T-helper 2 cell treated with Interferon-gamma antibody and Interleukin-4, amounts not matched to agents 5 μg/mL and 100 μg/mL, for 36 hours (primary cell): Measurements from ENCODE around the gene LHX1.

Source experiments
- DNase-seq: peaks from one replicate; pipeline ENCODE4 v3.0.0; 2021; ENCODE audit warnings: low spot score
- H3K27ac Mint-ChIP-seq: one replicate; pipeline ENCODE4 v1.8.0; 2021; ENCODE audit warnings: mild to moderate bottlenecking, mixed read lengths
- H3K27me3 Mint-ChIP-seq: one replicate; pipeline ENCODE4 v1.8.0; 2021; ENCODE audit warnings: low read depth, mixed read lengths
- H3K36me3 Mint-ChIP-seq: one replicate; pipeline ENCODE4 v1.8.0; 2021; ENCODE audit warnings: low read depth, mixed read lengths
- H3K4me1 Mint-ChIP-seq: one replicate; pipeline ENCODE4 v1.8.0; 2021; ENCODE audit warnings: low read depth, mixed read lengths
- H3K4me3 Mint-ChIP-seq: one replicate; pipeline ENCODE4 v1.8.0; 2022; ENCODE audit warnings: mild to moderate bottlenecking, moderate library complexity, mixed read lengths
- H3K9me3 Mint-ChIP-seq: one replicate; pipeline ENCODE4 v1.8.0; 2021; ENCODE audit warnings: mixed read lengths

Gene LHX1

GRCh38 chr17:36931096-36931696, 6.1 kb upstream of the LHX1 start:
- Mint-ChIP-seq H3K27me3 (peaks cover 90% of the 10 kb centered on the region), H3K36me3 (no peaks in the 10 kb centered on the region), H3K4me3 (no peak overlapping the region), H3K4me1 (peaks cover 22% of the 10 kb centered on the region), H3K27ac (no peak overlapping the region), H3K9me3 (no peaks in the 10 kb centered on the region)
- DNase-seq = no peak

GRCh38 chr17:36931697-36932382, 5.4 kb upstream of the LHX1 start:
- no peak for DNase-seq
- Mint-ChIP-seq H3K4me3 (peak overlapping the region; percentile 39), H3K27ac (no peak overlapping the region), H3K36me3 (no peaks in the 10 kb centered on the region), H3K27me3 (peaks cover 89% of the 10 kb centered on the region), H3K4me1 (peaks cover 23% of the 10 kb centered on the region), H3K9me3 (no peaks in the 10 kb centered on the region)

- H3K36me3 Mint-ChIP-seq = no peaks in the 10 kb centered on the region
- peaks cover 92% of the 10 kb centered on the region for H3K27me3 Mint-ChIP-seq
- H3K27ac Mint-ChIP-seq = no peak overlapping the region
- peaks cover 28% of the 10 kb centered on the region for H3K4me1 Mint-ChIP-seq
- peak overlapping the region; percentile 39 for H3K4me3 Mint-ChIP-seq
- no peaks in the 10 kb centered on the region for H3K9me3 Mint-ChIP-seq
- no peak for DNase-seq
Observed at GRCh38 chr17:36932383-36932693, 4.9 kb upstream of the LHX1 start.

GRCh38 chr17:36932694-36933511, 4.4 kb upstream of the LHX1 start:
- Mint-ChIP-seq H3K27me3 (peaks cover 92% of the 10 kb centered on the region), H3K9me3 (no peaks in the 10 kb centered on the region), H3K36me3 (peaks cover under 1% of the 10 kb centered on the region), H3K27ac (no peak overlapping the region), H3K4me1 (peaks cover 28% of the 10 kb centered on the region), H3K4me3 (no peak overlapping the region)
- no peak for DNase-seq

GRCh38 chr17:36933512-36934143, 3.6 kb upstream of the LHX1 start:
- no peaks in the 10 kb centered on the region for H3K9me3 Mint-ChIP-seq
- peak overlapping the region; percentile 34 for H3K27ac Mint-ChIP-seq

GRCh38 chr17:36934144-36934691, 3.1 kb upstream of the LHX1 start:
- Mint-ChIP-seq H3K36me3 (peaks cover 3% of the 10 kb centered on the region), H3K27ac (peak overlapping the region; percentile 34), H3K4me3 (peak overlapping the region; percentile 48), H3K4me1 (peaks cover 30% of the 10 kb centered on the region), H3K9me3 (no peaks in the 10 kb centered on the region), H3K27me3 (peaks cover 92% of the 10 kb centered on the region)
- no peak for DNase-seq

More at GRCh38 chr17:36933512-36934143, 3.6 kb upstream of the LHX1 start:
- peaks cover 3% of the 10 kb centered on the region for H3K36me3 Mint-ChIP-seq
- peak overlapping the region; percentile 48 for H3K4me3 Mint-ChIP-seq
- peaks cover 92% of the 10 kb centered on the region for H3K27me3 Mint-ChIP-seq
- H3K4me1 Mint-ChIP-seq = peaks cover 27% of the 10 kb centered on the region
- DNase-seq = no peak

- no peak for DNase-seq
- Mint-ChIP-seq H3K4me3 (peak overlapping the region; percentile 52), H3K36me3 (peaks cover 5% of the 10 kb centered on the region), H3K4me1 (peaks cover 30% of the 10 kb centered on the region), H3K27me3 (peaks cover 91% of the 10 kb centered on the region), H3K9me3 (no peaks in the 10 kb centered on the region), H3K27ac (peak overlapping the region; percentile 43)
Observed at GRCh38 chr17:36934692-36935630, 2.3 kb upstream of the LHX1 start.

- peaks cover 91% of the 10 kb centered on the region for H3K27me3 Mint-ChIP-seq
- peaks cover 30% of the 10 kb centered on the region for H3K4me1 Mint-ChIP-seq
- DNase-seq = no peak
- H3K4me3 Mint-ChIP-seq = peak overlapping the region; percentile 63
- H3K9me3 Mint-ChIP-seq = no peaks in the 10 kb centered on the region
- peak overlapping the region; percentile 63 for H3K27ac Mint-ChIP-seq
- H3K36me3 Mint-ChIP-seq = peaks cover 5% of the 10 kb centered on the region
Observed at GRCh38 chr17:36935671-36936454, 1.4 kb upstream of the LHX1 start.

- Mint-ChIP-seq H3K9me3 (no peaks in the 10 kb centered on the region), H3K4me3 (peak overlapping the region; percentile 63), H3K36me3 (peaks cover 5% of the 10 kb centered on the region), H3K27me3 (peaks cover 91% of the 10 kb centered on the region), H3K4me1 (peaks cover 30% of the 10 kb centered on the region), H3K27ac (peak overlapping the region; percentile 63)
- no peak for DNase-seq
Observed at GRCh38 chr17:36936455-36937000, 747 bp upstream of the LHX1 start.

DNA sequence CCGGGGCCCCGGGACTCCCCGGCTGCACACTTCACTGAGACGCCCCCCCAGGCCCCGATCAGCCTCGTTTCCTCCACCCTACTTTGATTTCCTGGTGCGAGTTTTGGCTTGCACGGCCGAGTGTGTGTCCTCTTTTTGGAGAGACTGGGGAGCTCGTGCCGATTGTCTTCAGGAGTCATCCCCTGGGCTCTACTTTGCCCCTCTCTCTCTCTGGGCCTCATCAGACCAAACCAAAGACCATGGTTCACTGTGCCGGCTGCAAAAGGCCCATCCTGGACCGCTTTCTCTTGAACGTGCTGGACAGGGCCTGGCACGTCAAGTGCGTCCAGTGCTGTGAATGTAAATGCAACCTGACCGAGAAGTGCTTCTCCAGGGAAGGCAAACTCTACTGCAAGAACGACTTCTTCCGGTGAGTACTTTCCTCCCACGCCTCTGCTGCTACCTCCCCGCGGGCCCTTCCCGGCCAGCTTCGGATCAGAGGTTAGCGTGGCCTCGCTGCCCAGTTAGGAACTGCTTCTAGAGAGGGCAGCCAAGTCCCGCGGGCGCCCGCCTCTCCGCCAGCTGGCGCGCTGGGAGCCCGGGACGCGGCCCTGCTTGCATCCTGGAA, 787 bp downstream of the LHX1 start:
- peak overlapping the region; percentile 69 for H3K27ac Mint-ChIP-seq
- no peak for DNase-seq
- peaks cover 5% of the 10 kb centered on the region for H3K36me3 Mint-ChIP-seq
- no peaks in the 10 kb centered on the region for H3K9me3 Mint-ChIP-seq
- H3K4me3 Mint-ChIP-seq = peak overlapping the region; percentile 61
- H3K4me1 Mint-ChIP-seq = peaks cover 23% of the 10 kb centered on the region
- H3K27me3 Mint-ChIP-seq = peaks cover 80% of the 10 kb centered on the region

DNA sequence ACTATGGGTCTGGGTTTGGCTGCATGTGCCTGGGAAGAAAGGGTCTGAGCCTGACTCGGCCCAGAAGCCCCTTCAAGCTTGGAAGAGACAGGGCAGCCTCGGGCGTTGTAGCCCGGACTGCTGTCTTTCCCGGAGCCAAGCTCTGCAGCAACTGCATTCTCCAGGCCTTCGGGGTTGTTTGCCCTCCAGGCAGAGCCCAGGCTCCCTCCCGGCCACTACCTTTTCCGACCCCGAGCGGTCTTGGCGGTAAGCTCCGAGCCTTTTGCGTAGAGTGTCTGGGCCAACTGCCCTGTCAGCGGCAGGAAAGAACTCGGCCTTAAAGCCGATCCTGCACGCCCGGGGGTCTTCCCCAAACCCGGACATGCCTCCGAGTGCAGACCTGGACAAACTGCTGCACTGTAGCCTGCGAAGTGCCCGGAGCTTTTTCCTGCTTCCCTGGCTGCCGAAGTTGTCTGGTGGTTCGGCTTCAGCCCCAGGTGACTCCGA, 1.3 kb downstream of the LHX1 start:
- Mint-ChIP-seq H3K4me1 (peaks cover 23% of the 10 kb centered on the region), H3K9me3 (no peaks in the 10 kb centered on the region), H3K27me3 (peaks cover 80% of the 10 kb centered on the region), H3K27ac (peak overlapping the region; percentile 13), H3K36me3 (peaks cover 7% of the 10 kb centered on the region), H3K4me3 (peak overlapping the region; percentile 16)
- DNase-seq = no peak
